Right lobe of liver (tissue), 6 donors: ENCODE measurements around the gene DCDC2C. TPM values are rescaled to one million over a fixed set of nuclear protein-coding genes. Genes with fewer than 3 reads are reported as not detected.

Experiments
- ATAC-seq, 4 donors: fragments of 200-7000 bp; cut with Tn5 transposase; one replicate each; pipeline ENCODE4 v1.9.1; 2020; ENCODE audit warnings: mild to moderate bottlenecking in 4 of 4, moderate library complexity in 4 of 4
- DNase-seq, 3 donors: peaks; one replicate each; pipeline ENCODE4 v3.0.0-alpha.2; 2020
- H3K27ac ChIP-seq, 3 donors: fragments of 200-600 bp; one replicate each; pipeline ENCODE4 v1.8.0; 2022
- H3K27me3 ChIP-seq, 2 donors: fragments of 200-600 bp; one replicate each; pipeline ENCODE4 v1.8.0; 2022
- H3K36me3 ChIP-seq, 4 donors: fragments of 200-600 bp; sonication (generic) in 1 of 4; one replicate each; pipeline versions ENCODE4 v1.5.1 to v1.8.0; 2017 to 2022; ENCODE audit warnings: control low read depth in 1 of 4
- H3K4me1 ChIP-seq, 4 donors: fragments of 200-600 bp; sonication (generic) in 1 of 4; one replicate each; pipeline versions ENCODE4 v1.5.1 to v1.8.0; 2017 to 2022; ENCODE audit warnings: control low read depth in 1 of 4
- H3K4me3 ChIP-seq, 3 donors: fragments of 200-600 bp; one replicate each; pipeline ENCODE4 v1.8.0; 2022
- H3K9me3 ChIP-seq, 4 donors: fragments of 200-600 bp; sonication (generic) in 1 of 4; one replicate each; pipeline versions ENCODE4 v1.5.1 to v1.8.0; 2017 to 2022; ENCODE audit warnings: control low read depth in 1 of 4
- CTCF ChIP-seq, 4 donors: fragments of 200-600 bp in 3 of 4; fragments of 450-650 bp in 1 of 4; IDR thresholded peaks; one replicate each; pipeline versions ENCODE4 v1.5.1 to v1.8.0; 2016 to 2022; ENCODE audit warnings: antibody characterized with exemption in 4 of 4, mild to moderate bottlenecking in 2 of 4
- POLR2A ChIP-seq: fragments of 450-650 bp; IDR thresholded peaks from one replicate; pipeline ENCODE4 v1.6.1; 2017; ENCODE audit warnings: antibody characterized with exemption, mild to moderate bottlenecking
- WGBS: methylation state at CpG from one replicate; pipeline ENCODE4 v1.1.6; 2018; ENCODE audit warnings: low coverage, low lambda C conversion rate; ENCODE audit not compliant: insufficient coverage; ENCODE audit errors: missing lambda C conversion rate; 5-methylcytosine and 5-hydroxymethylcytosine counted together
- intact Hi-C, 2 donors: fragments of 100-400 bp; cut with DNase I; formaldehyde crosslinking; loops; one replicate each; pipeline versions ENCODE4 v1.11.2 to v1.14.1; 2022
- total RNA-seq, 6 experiments: library from RNA; depleted of rRNA in 2 of 6; stranded (reverse); fragments of >200 nt in 2 of 6; fragmentation: NEBNext Ultra II Directional in 3 of 6; extraction: Animal tissue kit (Norgen Biotek cat#: 25700) in 3 of 6; gene quantifications; one replicate each; pipeline versions ENCODE4 v1.1.0 to v1.2.4, GENCODE V29; 2016 to 2023
- donor health status: DM: no; HTN: yes; CAD: no.
- donor health status: DM: no; HTN: no; CAD: no.
- donor health status: DM: no; HTN: no; CAD: no.
- donor health status: DM: no; HTN: yes; CAD: no.
- donor health status: DM: no; HTN: yes; CAD: no.

Gene DCDC2C
- total RNA-seq, 6 experiments from 2014 or later: not detected

DNA sequence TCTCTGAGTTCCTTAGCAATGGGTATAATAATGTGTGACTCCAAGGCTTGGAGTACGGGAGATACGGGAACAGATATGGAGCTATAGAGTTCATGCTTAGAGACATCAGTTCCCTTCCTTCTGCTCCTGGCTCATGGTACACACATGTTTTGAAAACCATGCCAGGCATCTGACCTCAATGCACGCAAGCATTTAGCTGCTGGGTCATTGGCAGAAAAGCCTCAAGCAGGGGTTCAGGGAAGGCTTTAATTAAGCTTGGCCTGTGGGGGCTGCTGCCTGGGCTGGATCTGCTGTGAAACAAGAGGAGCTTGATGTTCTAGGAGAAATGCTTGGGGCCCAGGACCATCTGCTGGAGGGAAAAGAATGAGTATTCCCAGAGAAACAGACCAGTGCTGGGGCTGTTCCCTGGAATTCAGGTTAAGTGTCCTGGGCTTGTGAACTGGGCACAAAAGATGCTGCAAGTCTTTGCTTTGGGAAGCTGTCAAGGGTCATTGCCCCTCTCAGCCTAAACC, 42.2 kb upstream of the DCDC2C start:
- no peaks in the 10 kb centered on the region for H3K4me1 ChIP-seq
- no peak for TF ChIP-seq POLR2A
- no peak for TF ChIP-seq CTCF (IDR thresholded peaks at IDR 0.05)
- no peaks in the 10 kb centered on the region for H3K36me3 ChIP-seq
- ATAC-seq (no peak), DNase-seq (no peak)
- no peaks in the 10 kb centered on the region for H3K9me3 ChIP-seq
- no peaks in the 10 kb centered on the region for H3K27me3 ChIP-seq
- no peak overlapping the region for H3K4me3 ChIP-seq
- intact Hi-C loops: no loop called here
- no peak overlapping the region for H3K27ac ChIP-seq
- WGBS: 81% methylated on average over 2 of the region's 3 CpGs

DNA sequence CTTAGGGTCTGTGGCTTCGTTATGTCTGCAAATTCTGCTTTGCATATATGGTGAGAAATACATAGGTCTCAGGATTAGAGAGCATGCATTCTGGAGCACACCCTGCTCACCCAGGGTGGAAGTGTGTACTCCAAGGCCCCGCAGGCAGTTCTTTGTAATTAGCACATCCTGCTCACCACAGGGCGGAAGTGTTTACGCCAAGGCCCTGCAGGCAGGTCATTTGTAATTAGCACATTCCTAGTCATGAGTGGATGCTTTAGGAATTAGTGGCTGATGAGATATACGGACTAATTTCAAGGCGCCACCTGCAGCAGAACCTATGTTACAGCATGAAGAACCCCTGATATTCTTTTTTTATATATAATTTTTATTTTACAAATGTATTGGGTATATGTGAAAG, 41.1 kb upstream of the DCDC2C start:
- intact Hi-C loops: no loop called here
- H3K27me3 ChIP-seq: no peaks in the 10 kb centered on the region
- ATAC-seq: no peak
- H3K9me3 ChIP-seq: no peaks in the 10 kb centered on the region
- TF ChIP-seq CTCF (IDR thresholded peaks at IDR 0.05) (peak in 1 of 4 donors; percentile 6), POLR2A (no peak)
- H3K4me3 ChIP-seq: no peak overlapping the region
- no peaks in the 10 kb centered on the region for H3K36me3 ChIP-seq
- WGBS: 73% methylated on average over 6 of the region's 6 CpGs
- no peak overlapping the region for H3K27ac ChIP-seq
- no peaks in the 10 kb centered on the region for H3K4me1 ChIP-seq
- DNase-seq: no peak

DNA sequence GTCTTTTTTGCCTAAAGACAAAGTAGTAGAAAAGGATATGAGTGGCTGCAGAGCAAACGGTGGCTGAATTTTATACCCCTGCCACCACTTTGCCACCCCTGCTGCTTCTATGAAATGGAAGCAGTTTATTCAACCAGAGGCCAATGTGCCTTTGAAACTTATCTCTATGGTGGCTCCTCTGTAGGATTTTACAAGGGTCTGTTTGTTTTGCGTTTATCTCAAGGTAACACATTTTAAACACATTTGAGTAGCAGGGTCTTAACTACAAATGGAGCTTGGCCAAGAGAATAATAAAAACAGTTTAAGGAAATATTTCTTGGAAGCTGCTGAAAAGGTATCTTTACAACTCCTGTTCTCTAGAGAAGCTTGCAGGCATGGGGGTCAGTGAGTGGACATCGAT, 39.3 kb upstream of the DCDC2C start:
- Histone ChIP-seq H3K27me3 (no peaks in the 10 kb centered on the region), H3K9me3 (no peaks in the 10 kb centered on the region), H3K36me3 (no peaks in the 10 kb centered on the region), H3K4me3 (no peak overlapping the region), H3K27ac (no peak overlapping the region), H3K4me1 (no peaks in the 10 kb centered on the region)
- ATAC-seq (no peak), DNase-seq (no peak)
- 35% methylated on average over 3 of the region's 3 CpGs for WGBS
- TF ChIP-seq POLR2A (no peak), CTCF (IDR thresholded peaks at IDR 0.05) (no peak)
- intact Hi-C loops: no loop called here

DNA sequence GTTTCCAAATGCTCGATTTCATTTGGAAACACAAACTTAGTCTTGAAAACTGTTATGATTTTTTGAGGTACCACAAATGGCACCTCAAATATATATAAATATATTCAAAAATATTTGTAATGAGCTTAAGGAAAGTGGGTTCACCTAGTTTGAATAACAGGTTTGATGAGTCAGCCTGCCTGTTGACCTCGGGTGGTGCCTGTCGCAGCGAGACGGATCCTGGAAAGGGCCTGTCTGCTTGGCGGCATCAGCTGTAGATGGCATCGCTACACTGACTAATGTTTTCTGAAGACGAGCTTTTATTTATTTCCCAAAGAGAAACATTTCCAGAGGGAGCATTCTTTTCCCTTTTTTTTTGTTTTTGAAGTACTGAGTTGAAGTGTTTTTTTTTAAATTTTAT, 38.5 kb upstream of the DCDC2C start:
- ATAC-seq: no peak
- H3K27me3 ChIP-seq: no peaks in the 10 kb centered on the region
- H3K4me1 ChIP-seq: no peaks in the 10 kb centered on the region
- H3K4me3 ChIP-seq: no peak overlapping the region
- no peak for DNase-seq
- 77% methylated on average over 8 of the region's 8 CpGs for WGBS
- H3K27ac ChIP-seq: no peak overlapping the region
- TF ChIP-seq CTCF (IDR thresholded peaks at IDR 0.05) (no peak), POLR2A (no peak)
- H3K9me3 ChIP-seq: no peaks in the 10 kb centered on the region
- intact Hi-C loops: no loop called here
- H3K36me3 ChIP-seq: no peaks in the 10 kb centered on the region
